GM12878 (cell line): ENCODE data around the gene MED13.

Experiments used
- BACH1 ChIP-seq: fragments of 450-650 bp; IDR thresholded peaks from 2 replicates; pipeline ENCODE4 v1.6.1; 2017; ENCODE audit warnings: mild to moderate bottlenecking, borderline replicate concordance
- MXI1 ChIP-seq: fragments of 150-350 bp; IDR thresholded peaks from 2 replicates; pipeline ENCODE4 v1.6.1; 2011; ENCODE audit warnings: low read depth, mild to moderate bottlenecking, inconsistent platforms, low read length, improper control_type of control experiment
- NRF1 ChIP-seq: conservative IDR thresholded peaks from 2 replicates; pipeline ENCODE4 v1.6.1; 2011; ENCODE audit warnings: mild to moderate bottlenecking, low read depth, low read length, improper control_type of control experiment
- POLR2A ChIP-seq: IDR thresholded peaks from 2 replicates; pipeline ENCODE4 v1.6.1; 2011; ENCODE audit warnings: low read depth, mild to moderate bottlenecking, low read length
- POLR2AphosphoS5 ChIP-seq: IDR thresholded peaks from 2 replicates; pipeline ENCODE4 v1.6.1; 2011; ENCODE audit warnings: mild to moderate bottlenecking, low read length, inconsistent platforms
- RUNX3 ChIP-seq: IDR thresholded peaks from 2 replicates; pipeline ENCODE4 v1.6.1; 2012; ENCODE audit warnings: low read length, inconsistent platforms
- TCF7 ChIP-seq: IDR thresholded peaks from 2 replicates; pipeline ENCODE4 v1.6.1; 2014; ENCODE audit warnings: antibody characterized with exemption, borderline replicate concordance
- ZBED1 ChIP-seq: IDR thresholded peaks from 2 replicates; pipeline ENCODE4 v1.6.1; 2016; ENCODE audit warnings: borderline replicate concordance
- TF ChIP-seq, protein P1 (sequence below), 3 experiments: IDR thresholded peaks in 2 of 3; conservative IDR thresholded peaks in 1 of 3; 2 replicates each; pipeline ENCODE4 v1.5.1; 2011; ENCODE audit warnings: low read depth in 3 of 3, low read length in 3 of 3, mild to moderate bottlenecking in 3 of 3, control low read depth in 2 of 3, moderate library complexity in 2 of 3, inconsistent platforms in 1 of 3, mixed read lengths in 1 of 3; ENCODE audit not compliant: control insufficient read depth in 2 of 3, insufficient read depth in 1 of 3; ENCODE audit errors: extremely low read depth in 1 of 3
- TF ChIP-seq, protein P2 (sequence below): IDR thresholded peaks from 2 replicates; pipeline ENCODE4 v1.6.1; 2011; ENCODE audit warnings: low read depth, low read length, improper control_type of control experiment, borderline replicate concordance

DNA sequence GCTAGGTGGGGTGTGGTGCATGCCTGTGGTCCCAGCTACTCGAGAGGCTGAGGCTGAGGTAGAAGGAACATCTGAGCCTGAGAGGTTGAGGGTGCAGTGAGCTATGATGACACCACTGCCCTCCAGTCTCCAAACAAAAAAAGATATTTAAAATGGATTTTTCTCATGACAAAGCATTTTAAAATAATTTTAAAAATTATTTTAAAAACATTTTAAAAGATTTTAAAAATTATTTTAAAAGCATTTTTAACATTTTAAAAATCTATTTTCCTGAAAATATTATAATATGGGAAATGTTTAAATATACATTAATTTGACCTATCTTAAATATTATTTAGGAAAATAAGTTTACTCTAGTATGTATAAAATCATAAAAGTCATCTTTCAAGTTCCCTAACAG, 26.8 kb downstream of the MED13 start:
- TF ChIP-seq POLR2AphosphoS5 (no peak), BACH1 (no peak), POLR2A (no peak), NRF1 (no peak), RUNX3 (no peak), MXI1 (no peak), TCF7 (no peak), ZBED1 (no peak)
- TF ChIP-seq, protein P1, sequence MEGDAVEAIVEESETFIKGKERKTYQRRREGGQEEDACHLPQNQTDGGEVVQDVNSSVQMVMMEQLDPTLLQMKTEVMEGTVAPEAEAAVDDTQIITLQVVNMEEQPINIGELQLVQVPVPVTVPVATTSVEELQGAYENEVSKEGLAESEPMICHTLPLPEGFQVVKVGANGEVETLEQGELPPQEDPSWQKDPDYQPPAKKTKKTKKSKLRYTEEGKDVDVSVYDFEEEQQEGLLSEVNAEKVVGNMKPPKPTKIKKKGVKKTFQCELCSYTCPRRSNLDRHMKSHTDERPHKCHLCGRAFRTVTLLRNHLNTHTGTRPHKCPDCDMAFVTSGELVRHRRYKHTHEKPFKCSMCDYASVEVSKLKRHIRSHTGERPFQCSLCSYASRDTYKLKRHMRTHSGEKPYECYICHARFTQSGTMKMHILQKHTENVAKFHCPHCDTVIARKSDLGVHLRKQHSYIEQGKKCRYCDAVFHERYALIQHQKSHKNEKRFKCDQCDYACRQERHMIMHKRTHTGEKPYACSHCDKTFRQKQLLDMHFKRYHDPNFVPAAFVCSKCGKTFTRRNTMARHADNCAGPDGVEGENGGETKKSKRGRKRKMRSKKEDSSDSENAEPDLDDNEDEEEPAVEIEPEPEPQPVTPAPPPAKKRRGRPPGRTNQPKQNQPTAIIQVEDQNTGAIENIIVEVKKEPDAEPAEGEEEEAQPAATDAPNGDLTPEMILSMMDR (IDR thresholded peaks at IDR 0.05 in 2 of 3, conservative IDR thresholded peaks at IDR 0.05 in 1 of 3; ENCODE audit: control insufficient read depth in 2 of 3, extremely low read depth in 1 of 3, insufficient read depth in 1 of 3, low read depth in 3 of 3, low read length in 3 of 3), result no peak
- TF ChIP-seq, protein P2, sequence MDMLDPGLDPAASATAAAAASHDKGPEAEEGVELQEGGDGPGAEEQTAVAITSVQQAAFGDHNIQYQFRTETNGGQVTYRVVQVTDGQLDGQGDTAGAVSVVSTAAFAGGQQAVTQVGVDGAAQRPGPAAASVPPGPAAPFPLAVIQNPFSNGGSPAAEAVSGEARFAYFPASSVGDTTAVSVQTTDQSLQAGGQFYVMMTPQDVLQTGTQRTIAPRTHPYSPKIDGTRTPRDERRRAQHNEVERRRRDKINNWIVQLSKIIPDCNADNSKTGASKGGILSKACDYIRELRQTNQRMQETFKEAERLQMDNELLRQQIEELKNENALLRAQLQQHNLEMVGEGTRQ, result no peak
